ENCODE results near the gene PCOLCE2. TPM values are rescaled to one million over a fixed set of nuclear protein-coding genes. Genes with fewer than 3 reads are reported as not detected.

Gene PCOLCE2
- total RNA-seq, 1 experiment from 2014 or later = 4.4 TPM

DNA sequence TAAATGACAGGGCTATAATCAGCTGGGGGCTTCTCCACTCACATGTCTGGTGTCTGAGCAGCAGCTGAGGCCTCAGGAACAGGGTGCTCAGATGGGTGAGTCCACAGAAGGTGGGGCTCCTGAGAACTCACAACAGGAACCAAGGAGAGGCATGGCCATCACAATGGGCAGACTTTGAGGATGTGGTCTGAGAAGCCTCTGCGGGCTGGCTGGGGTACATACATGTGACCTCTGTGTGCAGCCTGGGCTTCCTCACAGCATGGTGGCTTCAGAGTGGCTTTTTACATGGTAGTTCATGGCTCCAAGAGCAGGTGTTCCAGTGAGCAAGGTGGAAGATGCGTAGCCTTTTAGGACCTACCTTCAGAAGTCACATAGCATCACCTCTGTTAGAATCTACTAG, 106.3 kb downstream of the PCOLCE2 start:
- BruUV-seq (replicated peaks) = no TSS peak
- H3K9me3 ChIP-seq (ENCODE audit: control insufficient read depth in 1 of 2, insufficient read depth in 1 of 2, low read depth in 1 of 2, low read length in 2 of 2) = no peaks in the 10 kb centered on the region
- ATAC-seq = no peak
- H3K4me1 ChIP-seq (ENCODE audit: control insufficient read depth in 1 of 2, insufficient read depth in 2 of 2, low read length in 2 of 2) = no peaks in the 10 kb centered on the region
- no peaks in the 10 kb centered on the region for H3K27me3 ChIP-seq (ENCODE audit: insufficient read depth, low read length)
- DNase-seq (ENCODE audit: low read depth, low spot score) = no peak
- no peak overlapping the region for H3K9ac ChIP-seq (ENCODE audit: low read length)
- H3K4me2 ChIP-seq (ENCODE audit: low read length) = no peak overlapping the region
- no peaks in the 10 kb centered on the region for H3K79me2 ChIP-seq (ENCODE audit: insufficient read depth, low read length)
- H4K20me1 ChIP-seq (ENCODE audit: insufficient read depth) = no peaks in the 10 kb centered on the region
- TF ChIP-seq SP1 (IDR thresholded peaks at IDR 0.05; ENCODE audit: low read depth) (no peak), YY1 (IDR thresholded peaks at IDR 0.05; ENCODE audit: extremely low read depth, insufficient replicate concordance, low read depth, low read length) (no peak)
- TF ChIP-seq, protein P1, sequence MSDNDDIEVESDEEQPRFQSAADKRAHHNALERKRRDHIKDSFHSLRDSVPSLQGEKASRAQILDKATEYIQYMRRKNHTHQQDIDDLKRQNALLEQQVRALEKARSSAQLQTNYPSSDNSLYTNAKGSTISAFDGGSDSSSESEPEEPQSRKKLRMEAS (IDR thresholded peaks at IDR 0.05) = no peak
- TF ChIP-seq, protein P2, sequence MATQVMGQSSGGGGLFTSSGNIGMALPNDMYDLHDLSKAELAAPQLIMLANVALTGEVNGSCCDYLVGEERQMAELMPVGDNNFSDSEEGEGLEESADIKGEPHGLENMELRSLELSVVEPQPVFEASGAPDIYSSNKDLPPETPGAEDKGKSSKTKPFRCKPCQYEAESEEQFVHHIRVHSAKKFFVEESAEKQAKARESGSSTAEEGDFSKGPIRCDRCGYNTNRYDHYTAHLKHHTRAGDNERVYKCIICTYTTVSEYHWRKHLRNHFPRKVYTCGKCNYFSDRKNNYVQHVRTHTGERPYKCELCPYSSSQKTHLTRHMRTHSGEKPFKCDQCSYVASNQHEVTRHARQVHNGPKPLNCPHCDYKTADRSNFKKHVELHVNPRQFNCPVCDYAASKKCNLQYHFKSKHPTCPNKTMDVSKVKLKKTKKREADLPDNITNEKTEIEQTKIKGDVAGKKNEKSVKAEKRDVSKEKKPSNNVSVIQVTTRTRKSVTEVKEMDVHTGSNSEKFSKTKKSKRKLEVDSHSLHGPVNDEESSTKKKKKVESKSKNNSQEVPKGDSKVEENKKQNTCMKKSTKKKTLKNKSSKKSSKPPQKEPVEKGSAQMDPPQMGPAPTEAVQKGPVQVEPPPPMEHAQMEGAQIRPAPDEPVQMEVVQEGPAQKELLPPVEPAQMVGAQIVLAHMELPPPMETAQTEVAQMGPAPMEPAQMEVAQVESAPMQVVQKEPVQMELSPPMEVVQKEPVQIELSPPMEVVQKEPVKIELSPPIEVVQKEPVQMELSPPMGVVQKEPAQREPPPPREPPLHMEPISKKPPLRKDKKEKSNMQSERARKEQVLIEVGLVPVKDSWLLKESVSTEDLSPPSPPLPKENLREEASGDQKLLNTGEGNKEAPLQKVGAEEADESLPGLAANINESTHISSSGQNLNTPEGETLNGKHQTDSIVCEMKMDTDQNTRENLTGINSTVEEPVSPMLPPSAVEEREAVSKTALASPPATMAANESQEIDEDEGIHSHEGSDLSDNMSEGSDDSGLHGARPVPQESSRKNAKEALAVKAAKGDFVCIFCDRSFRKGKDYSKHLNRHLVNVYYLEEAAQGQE (IDR thresholded peaks at IDR 0.05; ENCODE audit: low read depth) = no peak
- RAD21 ChIA-PET (ENCODE audit: low non-redundant PET in 1 of 2, low total read pairs in 2 of 2, uncharacterized antibody in 2 of 2, unreplicated experiment in 2 of 2) = no interaction called here
- CTCF ChIA-PET = no interaction called here
- H3K27ac ChIP-seq (ENCODE audit: low read depth, low read length) = no peak overlapping the region
- POLR2A ChIA-PET = no interaction called here
- H3K9me2 ChIP-seq (ENCODE audit: insufficient read depth) = no peaks in the 10 kb centered on the region
- no peaks in the 10 kb centered on the region for H3K36me3 ChIP-seq (ENCODE audit: control insufficient read depth in 1 of 2, insufficient read depth in 2 of 2, low read length in 2 of 2)
- no peak overlapping the region for H2AFZ ChIP-seq (ENCODE audit: low read depth, low read length, poor library complexity, severe bottlenecking)
- intact Hi-C loops (cut with micrococcal nuclease) = no loop called here
- no peak overlapping the region for H3K4me3 ChIP-seq (replicated peaks in 1 of 2; ENCODE audit: low read depth in 1 of 2, low read length in 2 of 2)

DNA sequence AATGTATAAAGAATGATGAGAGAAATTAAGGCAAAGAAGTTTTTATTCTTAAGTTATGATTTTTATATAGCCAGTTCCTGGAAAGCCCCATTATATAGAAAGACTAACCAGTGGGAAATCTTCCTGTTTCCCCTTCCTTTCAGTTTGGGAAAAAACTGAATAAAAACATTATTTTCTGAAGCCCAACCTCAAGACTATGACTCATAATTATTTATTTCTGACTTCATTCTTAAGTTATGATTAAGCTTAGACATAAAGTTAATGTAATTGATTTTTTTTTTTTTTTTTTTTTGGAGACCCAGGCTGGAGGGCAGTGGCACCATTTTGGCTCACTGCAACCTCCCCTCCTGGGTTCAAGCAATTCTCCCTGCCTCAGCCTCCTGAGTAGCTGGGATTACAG, 109.3 kb downstream of the PCOLCE2 start:
- no peak overlapping the region for H3K27ac ChIP-seq (ENCODE audit: low read depth, low read length)
- H4K20me1 ChIP-seq (ENCODE audit: insufficient read depth) = no peaks in the 10 kb centered on the region
- no peaks in the 10 kb centered on the region for H3K9me2 ChIP-seq (ENCODE audit: insufficient read depth)
- ATAC-seq (no peak), DNase-seq (ENCODE audit: low read depth, low spot score) (no peak)
- H3K4me3 ChIP-seq (replicated peaks in 1 of 2; ENCODE audit: low read depth in 1 of 2, low read length in 2 of 2) = no peak overlapping the region
- TF ChIP-seq ZNF274 (IDR thresholded peaks at IDR 0.05; ENCODE audit: low read depth, low read length) (no peak), SIN3A (IDR thresholded peaks at IDR 0.05; ENCODE audit: low read depth) (no peak), ELF1 (IDR thresholded peaks at IDR 0.05; ENCODE audit: borderline replicate concordance, low read depth) (no peak), FOSL1 (IDR thresholded peaks at IDR 0.05; ENCODE audit: low read depth) (no peak), CEBPB (IDR thresholded peaks at IDR 0.05; ENCODE audit: low read depth) (no peak), POLR2AphosphoS5 (IDR thresholded peaks at IDR 0.05; ENCODE audit: low read depth, low read length) (no peak)
- TF ChIP-seq, protein P3, sequence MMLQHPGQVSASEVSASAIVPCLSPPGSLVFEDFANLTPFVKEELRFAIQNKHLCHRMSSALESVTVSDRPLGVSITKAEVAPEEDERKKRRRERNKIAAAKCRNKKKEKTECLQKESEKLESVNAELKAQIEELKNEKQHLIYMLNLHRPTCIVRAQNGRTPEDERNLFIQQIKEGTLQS (IDR thresholded peaks at IDR 0.05) = no peak
- RAD21 ChIA-PET (ENCODE audit: low non-redundant PET in 1 of 2, low total read pairs in 2 of 2, uncharacterized antibody in 2 of 2, unreplicated experiment in 2 of 2) = no interaction called here
- no TSS peak for BruUV-seq (replicated peaks)
- H3K4me1 ChIP-seq (ENCODE audit: control insufficient read depth in 1 of 2, insufficient read depth in 2 of 2, low read length in 2 of 2) = no peaks in the 10 kb centered on the region
- no peaks in the 10 kb centered on the region for H3K9me3 ChIP-seq (ENCODE audit: control insufficient read depth in 1 of 2, insufficient read depth in 1 of 2, low read depth in 1 of 2, low read length in 2 of 2)
- intact Hi-C loops (cut with micrococcal nuclease) = no loop called here
- no peak overlapping the region for H3K4me2 ChIP-seq (ENCODE audit: low read length)
- H3K79me2 ChIP-seq (ENCODE audit: insufficient read depth, low read length) = no peaks in the 10 kb centered on the region
- POLR2A ChIA-PET = no interaction called here
- CTCF ChIA-PET = no interaction called here
- H2AFZ ChIP-seq (ENCODE audit: low read depth, low read length, poor library complexity, severe bottlenecking) = no peak overlapping the region
- H3K27me3 ChIP-seq (ENCODE audit: insufficient read depth, low read length) = no peaks in the 10 kb centered on the region
- H3K36me3 ChIP-seq (ENCODE audit: control insufficient read depth in 1 of 2, insufficient read depth in 2 of 2, low read length in 2 of 2) = no peaks in the 10 kb centered on the region
- H3K9ac ChIP-seq (ENCODE audit: low read length) = no peak overlapping the region

All from HCT116 (cell line).